ENCODE data around the gene PRLH.
"Not testable (repeated sequence)": the region's sequence is repeated elsewhere in the genome, so short reads cannot be mapped to it uniquely, and the experiment has no call there.

PRLH gene

GRCh38 chr2:237604391-237604790 is 38.0 kb downstream of the PRLH start:
- H3K27me3 ChIP-seq (ENCODE audit: control insufficient read depth, insufficient read depth, low read length), result no peaks in the 10 kb centered on the region
- no peak overlapping the region for H3K9ac ChIP-seq (ENCODE audit: low read length)
- no peak overlapping the region for H3K27ac ChIP-seq (ENCODE audit: low read depth, low read length)
- peaks cover 10% of the 10 kb centered on the region for H3K4me1 ChIP-seq (ENCODE audit: control insufficient read depth, insufficient read depth, low read length)
- no peak overlapping the region for H3K4me3 ChIP-seq (ENCODE audit: low read length)
- no peaks in the 10 kb centered on the region for H3K36me3 ChIP-seq (ENCODE audit: control insufficient read depth, insufficient read depth, low read length)

DNA sequence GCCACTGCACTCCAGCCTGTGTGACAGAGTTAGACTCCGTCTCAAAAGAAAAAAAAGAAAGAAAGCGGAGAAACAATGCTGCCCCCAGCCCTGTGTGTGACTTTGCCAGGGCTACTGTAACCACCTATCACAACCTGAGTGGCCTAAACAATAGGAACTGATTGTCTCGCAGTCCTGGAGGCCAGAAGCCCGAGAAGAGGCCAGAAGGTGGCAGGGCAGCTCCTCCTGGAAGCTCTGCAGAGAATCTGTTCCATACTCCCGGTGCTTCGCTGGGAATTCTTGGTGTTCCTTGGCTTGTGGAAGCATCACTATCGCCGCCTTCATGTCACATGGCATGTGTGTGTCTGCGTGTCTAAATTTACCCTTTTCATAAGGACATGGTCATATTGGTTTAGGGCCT is 38.6 kb downstream of the PRLH start:
- H3K27me3 ChIP-seq (ENCODE audit: control insufficient read depth, insufficient read depth, low read length), result no peaks in the 10 kb centered on the region
- no peaks in the 10 kb centered on the region for H3K36me3 ChIP-seq (ENCODE audit: control insufficient read depth, insufficient read depth, low read length)
- H3K27ac ChIP-seq (ENCODE audit: low read depth, low read length), result no peak overlapping the region
- H3K4me1 ChIP-seq (ENCODE audit: control insufficient read depth, insufficient read depth, low read length), result peaks cover 6% of the 10 kb centered on the region
- no peak overlapping the region for H3K9ac ChIP-seq (ENCODE audit: low read length)
- H3K4me3 ChIP-seq (ENCODE audit: low read length), result no peak overlapping the region

DNA sequence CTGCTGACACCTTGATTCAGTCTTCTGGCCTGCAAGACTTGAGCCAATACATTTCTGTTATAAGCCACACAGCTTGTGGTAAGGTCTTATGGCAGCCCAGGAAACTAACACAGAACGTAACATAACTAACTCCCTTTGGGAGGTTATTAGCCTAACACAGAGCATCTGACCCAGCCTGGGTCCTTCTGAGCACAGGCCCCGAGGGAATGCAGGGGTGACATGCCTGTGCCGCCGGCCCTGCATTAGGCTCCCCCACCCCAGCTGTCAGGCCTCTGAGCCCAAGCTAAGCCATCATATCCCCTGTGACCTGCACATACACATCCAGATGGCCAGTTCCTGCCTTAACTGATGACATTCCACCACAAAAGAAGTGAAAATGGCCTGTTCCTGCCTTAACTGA is 40.1 kb downstream of the PRLH start:
- H3K27ac ChIP-seq (ENCODE audit: low read depth, low read length); H3K9ac ChIP-seq (ENCODE audit: low read length); H3K27me3 ChIP-seq (ENCODE audit: control insufficient read depth, insufficient read depth, low read length): not testable (repeated sequence)

DNA sequence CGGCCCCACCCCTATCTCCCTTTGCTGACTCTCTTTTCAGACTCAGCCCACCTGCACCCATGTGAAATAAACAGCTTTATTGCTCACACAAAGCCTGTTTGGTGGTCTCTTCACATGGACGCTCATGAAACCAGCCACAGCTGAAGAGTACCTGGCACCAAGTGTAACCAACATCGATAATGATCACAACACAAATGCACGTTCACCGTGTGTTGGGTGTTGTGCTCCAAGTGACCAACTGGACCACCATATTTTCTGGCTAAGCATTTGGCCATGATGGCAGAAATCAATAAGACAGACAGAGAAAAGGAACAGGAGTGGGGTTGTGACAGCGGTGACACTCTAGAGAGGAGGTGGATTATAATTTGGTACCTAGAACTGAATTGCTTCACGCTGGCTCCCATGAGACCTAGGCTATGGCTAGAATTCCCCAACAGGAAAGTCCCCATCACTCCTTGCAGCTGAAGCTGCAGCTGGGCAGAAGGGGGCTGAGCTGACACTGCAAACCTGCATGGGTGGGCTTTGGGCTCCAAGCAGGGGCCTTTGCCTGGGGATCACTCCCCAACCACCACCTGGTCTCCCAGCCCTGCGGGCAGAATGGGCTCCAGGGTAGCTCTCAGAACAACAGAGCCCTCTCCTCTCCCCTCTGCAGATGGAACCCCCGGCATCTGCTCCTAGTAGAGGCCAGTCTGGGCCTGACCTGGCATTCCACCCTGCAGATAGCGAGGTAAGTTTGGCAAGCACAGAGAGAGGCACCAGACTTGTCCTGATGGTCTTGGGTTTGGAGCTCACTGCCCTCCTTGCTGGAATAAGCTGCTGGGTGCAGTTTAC is 46.4 kb downstream of the PRLH start:
- Histone ChIP-seq H3K4me1 (ENCODE audit: control insufficient read depth, insufficient read depth, low read length) (peaks cover 17% of the 10 kb centered on the region), H3K4me3 (ENCODE audit: low read length) (no peak overlapping the region), H3K36me3 (ENCODE audit: control insufficient read depth, insufficient read depth, low read length) (no peaks in the 10 kb centered on the region), H3K27me3 (ENCODE audit: control insufficient read depth, insufficient read depth, low read length) (no peaks in the 10 kb centered on the region), H3K9ac (ENCODE audit: low read length) (no peak overlapping the region), H3K27ac (ENCODE audit: low read depth, low read length) (no peak overlapping the region)

More for the DNA sequence above, 40.1 kb downstream of the PRLH start:
- H3K4me3 ChIP-seq (ENCODE audit: low read length); H3K4me1 ChIP-seq (ENCODE audit: control insufficient read depth, insufficient read depth, low read length); H3K36me3 ChIP-seq (ENCODE audit: control insufficient read depth, insufficient read depth, low read length): not testable (repeated sequence)

- no peaks in the 10 kb centered on the region for H3K27me3 ChIP-seq (ENCODE audit: control insufficient read depth, insufficient read depth, low read length)
- H3K36me3 ChIP-seq (ENCODE audit: control insufficient read depth, insufficient read depth, low read length), result no peaks in the 10 kb centered on the region
- H3K9ac ChIP-seq (ENCODE audit: low read length), result no peak overlapping the region
- no peak overlapping the region for H3K27ac ChIP-seq (ENCODE audit: low read depth, low read length)
- no peak overlapping the region for H3K4me3 ChIP-seq (ENCODE audit: low read length)
- H3K4me1 ChIP-seq (ENCODE audit: control insufficient read depth, insufficient read depth, low read length), result peaks cover 22% of the 10 kb centered on the region
Observed at GRCh38 chr2:237613679-237614078, 47.3 kb downstream of the PRLH start.

DNA sequence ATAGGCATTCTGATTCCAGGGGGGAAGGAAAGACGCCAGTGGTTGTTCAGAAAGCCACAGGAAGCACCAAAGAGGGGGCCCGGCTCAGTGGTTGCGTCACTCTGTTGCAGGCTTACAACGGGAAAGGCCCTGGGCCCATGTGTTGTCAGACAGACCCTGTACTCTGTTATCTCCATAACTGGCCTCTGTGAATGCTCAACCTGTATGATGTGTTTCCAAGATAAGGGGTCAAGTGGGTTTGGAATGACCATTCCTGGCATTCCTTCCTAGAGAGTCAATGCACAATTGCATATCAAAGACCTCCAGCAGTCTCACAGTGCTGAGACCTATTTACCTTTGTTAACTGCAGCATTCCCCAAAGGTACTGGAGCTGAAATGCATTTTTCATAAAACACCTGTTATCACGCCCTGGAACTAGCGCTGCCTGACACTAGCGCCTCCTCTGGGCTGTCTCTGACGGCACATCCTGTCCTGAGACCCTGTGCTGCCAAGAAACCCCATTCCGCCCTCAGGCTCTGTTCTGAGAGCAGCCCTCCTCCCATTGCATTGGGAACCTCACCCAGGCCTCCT is 47.9 kb downstream of the PRLH start:
- Histone ChIP-seq H3K4me3 (ENCODE audit: low read length) (no peak overlapping the region), H3K9ac (ENCODE audit: low read length) (no peak overlapping the region), H3K4me1 (ENCODE audit: control insufficient read depth, insufficient read depth, low read length) (peaks cover 22% of the 10 kb centered on the region), H3K27ac (ENCODE audit: low read depth, low read length) (no peak overlapping the region), H3K36me3 (ENCODE audit: control insufficient read depth, insufficient read depth, low read length) (no peaks in the 10 kb centered on the region), H3K27me3 (ENCODE audit: control insufficient read depth, insufficient read depth, low read length) (no peaks in the 10 kb centered on the region)

DNA sequence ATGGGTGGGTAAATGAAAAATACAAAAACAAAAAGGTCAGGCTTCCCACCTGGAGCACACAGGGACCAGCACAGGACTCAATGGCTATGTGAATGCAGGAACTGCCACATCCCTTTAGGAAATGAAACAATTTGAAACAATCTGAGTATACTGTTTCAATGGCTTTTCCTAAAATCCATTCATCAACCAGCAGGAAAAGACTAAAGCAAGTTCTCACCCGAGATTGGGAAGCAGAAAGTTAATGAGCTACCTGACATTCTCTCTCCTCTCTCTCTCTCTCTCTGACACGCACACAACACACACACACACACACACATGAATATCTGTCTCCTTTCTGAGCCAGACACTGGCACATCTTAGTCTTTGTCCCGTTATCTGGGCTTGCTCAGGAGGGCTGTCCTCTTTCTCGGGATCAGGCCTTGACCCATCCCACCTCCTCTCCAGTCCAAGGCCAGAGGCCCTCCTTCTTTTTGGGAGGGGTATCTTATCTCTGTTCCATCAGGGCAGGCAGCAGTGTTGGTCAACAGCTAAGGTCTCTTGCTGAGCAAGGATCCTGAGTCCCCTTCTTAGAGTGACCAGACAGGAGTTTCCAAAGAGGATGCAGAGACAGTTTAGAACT is 49.4 kb downstream of the PRLH start:
- H3K4me3 ChIP-seq (ENCODE audit: low read length), result no peak overlapping the region
- no peak overlapping the region for H3K9ac ChIP-seq (ENCODE audit: low read length)
- H3K27ac ChIP-seq (ENCODE audit: low read depth, low read length), result peak overlapping the region; percentile 65
- peaks cover 22% of the 10 kb centered on the region for H3K4me1 ChIP-seq (ENCODE audit: control insufficient read depth, insufficient read depth, low read length)
- H3K36me3 ChIP-seq (ENCODE audit: control insufficient read depth, insufficient read depth, low read length), result no peaks in the 10 kb centered on the region
- no peaks in the 10 kb centered on the region for H3K27me3 ChIP-seq (ENCODE audit: control insufficient read depth, insufficient read depth, low read length)

DNA sequence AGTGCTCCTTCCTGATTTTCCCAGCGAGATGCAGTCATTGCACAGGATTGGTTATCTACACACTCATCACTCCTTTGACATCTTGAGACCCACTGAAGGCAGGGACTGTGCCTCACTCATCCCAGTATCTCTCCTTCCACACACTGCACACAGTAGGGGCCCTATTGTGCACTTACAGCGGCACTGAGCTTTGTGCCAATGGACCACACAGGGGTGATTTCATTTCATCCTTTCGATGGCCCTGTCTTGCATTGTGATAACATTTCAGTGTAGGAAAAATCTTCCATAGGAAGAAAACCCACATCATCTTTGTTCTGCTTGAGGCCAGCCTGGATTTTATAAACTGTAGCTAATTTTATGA is 50.0 kb downstream of the PRLH start:
- Histone ChIP-seq H3K36me3 (ENCODE audit: control insufficient read depth, insufficient read depth, low read length) (no peaks in the 10 kb centered on the region), H3K27me3 (ENCODE audit: control insufficient read depth, insufficient read depth, low read length) (no peaks in the 10 kb centered on the region), H3K27ac (ENCODE audit: low read depth, low read length) (peak overlapping the region; percentile 65), H3K9ac (ENCODE audit: low read length) (no peak overlapping the region), H3K4me3 (ENCODE audit: low read length) (no peak overlapping the region), H3K4me1 (ENCODE audit: control insufficient read depth, insufficient read depth, low read length) (peaks cover 22% of the 10 kb centered on the region)
